Pons (tissue), 1 donor: Measurements from ENCODE around the gene ACR.
"Not testable (repeated sequence)": the region's sequence is repeated elsewhere in the genome, so short reads cannot be mapped to it uniquely, and the experiment has no call there.

Experiments used
- DNase-seq: peaks from one replicate; pipeline ENCODE4 v3.0.0-alpha.2; 2016; ENCODE audit warnings: low spot score

ACR gene

GRCh38 chr22:50732681-50733080 lies 5.3 kb upstream of the ACR start:
- no peak for DNase-seq

- peak; percentile 81 for DNase-seq
Measured at GRCh38 chr22:50733521-50734342, 4.3 kb upstream of the ACR start.

- DNase-seq, result no peak
Measured at GRCh38 chr22:50734343-50734771, 3.6 kb upstream of the ACR start.

- no peak for DNase-seq
Measured at GRCh38 chr22:50734986-50735738, 2.8 kb upstream of the ACR start.

GRCh38 chr22:50735739-50736030 lies 2.3 kb upstream of the ACR start:
- DNase-seq, result no peak

GRCh38 chr22:50738649-50739227 lies 734 bp downstream of the ACR start:
- no peak for DNase-seq

- no peak for DNase-seq
Measured at GRCh38 chr22:50739279-50739691, 1.3 kb downstream of the ACR start.

GRCh38 chr22:50739894-50740293 lies 1.9 kb downstream of the ACR start:
- no peak for DNase-seq

GRCh38 chr22:50740714-50741113 lies 2.7 kb downstream of the ACR start:
- DNase-seq, result not testable (repeated sequence)

- DNase-seq, result not testable (repeated sequence)
Measured at GRCh38 chr22:50744424-50744823, 6.4 kb downstream of the ACR start.

- DNase-seq, result not testable (repeated sequence)
Measured at GRCh38 chr22:50747521-50747920, 9.5 kb downstream of the ACR start.

GRCh38 chr22:50748630-50749029 lies 10.6 kb downstream of the ACR start:
- not testable (repeated sequence) for DNase-seq

GRCh38 chr22:50749302-50750074 lies 11.5 kb downstream of the ACR start:
- DNase-seq, result not testable (repeated sequence)

- DNase-seq, result not testable (repeated sequence)
Measured at GRCh38 chr22:50755251-50755650, 17.2 kb downstream of the ACR start.

GRCh38 chr22:50756406-50756805 lies 18.4 kb downstream of the ACR start:
- DNase-seq, result not testable (repeated sequence)

GRCh38 chr22:50756949-50757491 lies 19.0 kb downstream of the ACR start:
- peak; percentile 21 for DNase-seq

GRCh38 chr22:50759597-50760341 lies 21.8 kb downstream of the ACR start:
- DNase-seq, result not testable (repeated sequence)

GRCh38 chr22:50761829-50762228 lies 23.8 kb downstream of the ACR start:
- DNase-seq, result not testable (repeated sequence)

- not testable (repeated sequence) for DNase-seq
Measured at GRCh38 chr22:50764288-50764687, 26.3 kb downstream of the ACR start.

GRCh38 chr22:50775132-50775531 lies 37.1 kb downstream of the ACR start:
- not testable (repeated sequence) for DNase-seq

GRCh38 chr22:50777631-50778030 lies 39.6 kb downstream of the ACR start:
- not testable (repeated sequence) for DNase-seq
